Measurements from ENCODE around the gene NCBP3. TPM values are rescaled to one million over a fixed set of nuclear protein-coding genes. Genes with fewer than 3 reads are reported as not detected.

NCBP3 gene
- total RNA-seq, 1 donor from 2014 or later = 8.2 TPM

GRCh38 chr17:3800362-3801271, 45.4 kb downstream of the NCBP3 start, which contains the start of gene ITGAE:
Gene ITGAE, minus strand, starts transcription at chr17:3801188. Its CDS starts 44 bp downstream, at chr17:3801144.
- DNase-seq (ENCODE audit: low read depth) (no peak), FAIRE-seq (no peak)
- Histone ChIP-seq H3K36me3 (ENCODE audit: control insufficient read depth, insufficient read depth, low read length) (peaks cover 1% of the 10 kb centered on the region), H3K4me3 (ENCODE audit: low read depth, low read length) (no peak within 1 kb of the TSS), H3K27me3 (ENCODE audit: control insufficient read depth, insufficient read depth, low read length) (no peaks in the 10 kb centered on the region)
- no peak for TF ChIP-seq CTCF (IDR thresholded peaks at IDR 0.05; ENCODE audit: insufficient read depth, low read length, severe bottlenecking)

GRCh38 chr17:3799181-3799945, 46.7 kb downstream of the NCBP3 start:
- FAIRE-seq (no peak), DNase-seq (ENCODE audit: low read depth) (no peak)
- no peaks in the 10 kb centered on the region for H3K27me3 ChIP-seq (ENCODE audit: control insufficient read depth, insufficient read depth, low read length)
- no peak overlapping the region for H3K4me3 ChIP-seq (ENCODE audit: low read depth, low read length)
- no peaks in the 10 kb centered on the region for H3K36me3 ChIP-seq (ENCODE audit: control insufficient read depth, insufficient read depth, low read length)
- TF ChIP-seq CTCF (IDR thresholded peaks at IDR 0.05; ENCODE audit: insufficient read depth, low read length, severe bottlenecking) = no peak

GRCh38 chr17:3798273-3799180, 47.5 kb downstream of the NCBP3 start:
- FAIRE-seq (no peak), DNase-seq (ENCODE audit: low read depth) (no peak)
- H3K4me3 ChIP-seq (ENCODE audit: low read depth, low read length) = no peak overlapping the region
- no peaks in the 10 kb centered on the region for H3K27me3 ChIP-seq (ENCODE audit: control insufficient read depth, insufficient read depth, low read length)
- no peaks in the 10 kb centered on the region for H3K36me3 ChIP-seq (ENCODE audit: control insufficient read depth, insufficient read depth, low read length)
- no peak for TF ChIP-seq CTCF (IDR thresholded peaks at IDR 0.05; ENCODE audit: insufficient read depth, low read length, severe bottlenecking)

GRCh38 chr17:3796822-3797170, 49.2 kb downstream of the NCBP3 start:
- no peak for FAIRE-seq
- DNase-seq (ENCODE audit: low read depth) = no peak
- Histone ChIP-seq H3K36me3 (ENCODE audit: control insufficient read depth, insufficient read depth, low read length) (no peaks in the 10 kb centered on the region), H3K27me3 (ENCODE audit: control insufficient read depth, insufficient read depth, low read length) (no peaks in the 10 kb centered on the region), H3K4me3 (ENCODE audit: low read depth, low read length) (no peak overlapping the region)
- TF ChIP-seq CTCF (IDR thresholded peaks at IDR 0.05; ENCODE audit: insufficient read depth, low read length, severe bottlenecking) = no peak

GRCh38 chr17:3796110-3796821, 49.8 kb downstream of the NCBP3 start:
- no peaks in the 10 kb centered on the region for H3K36me3 ChIP-seq (ENCODE audit: control insufficient read depth, insufficient read depth, low read length)
- FAIRE-seq (no peak), DNase-seq (ENCODE audit: low read depth) (no peak)
- no peaks in the 10 kb centered on the region for H3K27me3 ChIP-seq (ENCODE audit: control insufficient read depth, insufficient read depth, low read length)
- TF ChIP-seq CTCF (IDR thresholded peaks at IDR 0.05; ENCODE audit: insufficient read depth, low read length, severe bottlenecking) = no peak
- H3K4me3 ChIP-seq (ENCODE audit: low read depth, low read length) = no peak overlapping the region

Data from bronchial epithelial cell (primary cell).